Prostate gland (tissue), 2 donors: ENCODE results near the gene MALAT1. TPM values are rescaled to one million over a fixed set of nuclear protein-coding genes. Genes with fewer than 3 reads are reported as not detected.

ENCODE experiments used
- DNase-seq: peaks from one replicate; pipeline ENCODE4 v3.0.0-alpha.2; 2019; ENCODE audit warnings: low spot score
- H3K27ac ChIP-seq, 2 donors: fragments of 200-600 bp; sonication (generic); 2 replicates each; pipeline ENCODE4 v1.5.1; 2017 to 2019
- H3K27me3 ChIP-seq: fragments of 200-600 bp; sonication (generic); replicated peaks from 2 replicates; pipeline ENCODE4 v1.5.1; 2019; ENCODE audit not compliant: insufficient read depth
- H3K36me3 ChIP-seq, 2 donors: fragments of 200-600 bp; sonication (generic); 1 replicate in 1 of 2; 2 replicates in 1 of 2; pipeline versions ENCODE4 v1.5.1 to v1.8.1; 2017 to 2019
- H3K4me1 ChIP-seq: fragments of 200-600 bp; sonication (generic); replicated peaks from 2 replicates; pipeline ENCODE4 v1.5.1; 2019
- H3K4me3 ChIP-seq, 2 donors: fragments of 200-600 bp; sonication (generic); 2 replicates each; pipeline ENCODE4 v1.5.1; 2017 to 2019
- H3K9me3 ChIP-seq: fragments of 200-600 bp; sonication (generic); 2 replicates; pipeline ENCODE4 v1.5.1; 2017
- POLR2A ChIP-seq: fragments of 450-650 bp; IDR thresholded peaks from one replicate; pipeline ENCODE4 v1.6.1; 2016; ENCODE audit warnings: antibody characterized with exemption, mild to moderate bottlenecking
- POLR2AphosphoS5 ChIP-seq: sonication (generic); formaldehyde crosslinking; IDR thresholded peaks from one replicate; pipeline ENCODE4 v1.6.1; 2017; ENCODE audit warnings: antibody characterized with exemption
- WGBS: methylation state at CpG from one replicate; pipeline ENCODE4 v1.1.5; 2018; 5-methylcytosine and 5-hydroxymethylcytosine counted together
- intact Hi-C: fragments of 100-400 bp; cut with DNase I; formaldehyde crosslinking; loops from one replicate; pipeline ENCODE4 v1.14.2; 2022
- total RNA-seq, 2 donors: library from RNA; depleted of rRNA; stranded (reverse); fragments of >200 nt; gene quantifications; one replicate each; pipeline ENCODE4 v1.1.0, GENCODE V29; 2016
- TF ChIP-seq, protein P1 (sequence below), 4 experiments: fragments of 200-600 bp in 2 of 4; fragments of 450-650 bp in 2 of 4; sonication (generic) in 2 of 4; IDR thresholded peaks; 1 replicate in 3 of 4; 2 replicates in 1 of 4; pipeline ENCODE4 v1.5.1; 2016 to 2019; ENCODE audit warnings: antibody characterized with exemption in 4 of 4, mild to moderate bottlenecking in 2 of 4, moderate library complexity in 2 of 4

Gene MALAT1
- total RNA-seq, 2 donors from 2014 or later = 5,964 to 9,097 TPM

DNA sequence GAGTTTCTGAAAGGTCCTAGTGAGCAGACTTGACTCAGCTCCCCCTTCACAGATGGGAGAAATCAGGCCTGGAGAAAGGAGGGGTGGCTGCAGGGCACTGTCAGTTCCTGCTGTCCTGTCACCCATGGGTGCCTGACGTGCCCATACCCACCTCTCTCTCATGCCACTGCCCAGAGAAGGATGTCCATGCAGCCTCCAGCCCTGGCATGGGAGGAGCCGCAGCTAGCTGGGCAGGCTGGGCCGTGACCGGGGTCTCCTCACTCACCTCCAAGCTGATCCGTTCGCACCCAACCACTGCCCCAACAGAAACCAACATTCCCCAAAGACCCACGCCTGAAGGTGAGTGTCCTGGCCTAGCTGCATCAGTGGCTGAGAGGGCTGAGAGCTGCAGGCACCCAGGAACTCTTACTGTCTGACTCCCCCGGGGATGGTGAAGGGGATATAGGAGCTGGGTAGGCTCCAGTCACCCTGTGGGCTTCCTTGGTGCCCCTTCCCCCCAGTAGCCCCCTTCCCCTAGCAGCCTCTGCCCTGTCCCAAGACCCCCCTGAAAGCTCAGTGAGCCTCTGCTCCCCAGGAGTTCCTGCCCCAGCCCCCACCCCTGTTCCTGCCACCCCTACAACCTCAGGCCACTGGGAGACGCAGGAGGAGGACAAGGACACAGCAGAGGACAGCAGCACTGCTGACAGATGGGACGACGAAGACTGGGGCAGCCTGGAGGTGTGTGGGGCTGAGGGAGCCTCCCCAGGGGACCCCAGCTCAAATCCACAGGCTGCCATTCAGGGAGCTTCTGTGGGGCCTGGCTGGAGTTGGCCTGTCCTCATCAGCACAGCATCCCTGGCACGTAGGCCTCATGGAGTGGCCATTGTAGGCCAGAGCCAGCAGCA, 37.8 kb downstream of the MALAT1 start:
- intact Hi-C loops = no loop called here
- Histone ChIP-seq H3K4me3 (no peak overlapping the region), H3K27ac (no peak overlapping the region), H3K9me3 (no peaks in the 10 kb centered on the region), H3K36me3 (peaks cover 9 to 29% of the 10 kb centered on the region in 2 donors), H3K4me1 (peaks cover 14% of the 10 kb centered on the region), H3K27me3 (no peaks in the 10 kb centered on the region)
- no peak for DNase-seq
- no peak for TF ChIP-seq POLR2AphosphoS5
- TF ChIP-seq, protein P1, sequence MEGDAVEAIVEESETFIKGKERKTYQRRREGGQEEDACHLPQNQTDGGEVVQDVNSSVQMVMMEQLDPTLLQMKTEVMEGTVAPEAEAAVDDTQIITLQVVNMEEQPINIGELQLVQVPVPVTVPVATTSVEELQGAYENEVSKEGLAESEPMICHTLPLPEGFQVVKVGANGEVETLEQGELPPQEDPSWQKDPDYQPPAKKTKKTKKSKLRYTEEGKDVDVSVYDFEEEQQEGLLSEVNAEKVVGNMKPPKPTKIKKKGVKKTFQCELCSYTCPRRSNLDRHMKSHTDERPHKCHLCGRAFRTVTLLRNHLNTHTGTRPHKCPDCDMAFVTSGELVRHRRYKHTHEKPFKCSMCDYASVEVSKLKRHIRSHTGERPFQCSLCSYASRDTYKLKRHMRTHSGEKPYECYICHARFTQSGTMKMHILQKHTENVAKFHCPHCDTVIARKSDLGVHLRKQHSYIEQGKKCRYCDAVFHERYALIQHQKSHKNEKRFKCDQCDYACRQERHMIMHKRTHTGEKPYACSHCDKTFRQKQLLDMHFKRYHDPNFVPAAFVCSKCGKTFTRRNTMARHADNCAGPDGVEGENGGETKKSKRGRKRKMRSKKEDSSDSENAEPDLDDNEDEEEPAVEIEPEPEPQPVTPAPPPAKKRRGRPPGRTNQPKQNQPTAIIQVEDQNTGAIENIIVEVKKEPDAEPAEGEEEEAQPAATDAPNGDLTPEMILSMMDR (IDR thresholded peaks at IDR 0.05) = no peak
- 74% methylated on average over 12 of the region's 12 CpGs for WGBS

DNA sequence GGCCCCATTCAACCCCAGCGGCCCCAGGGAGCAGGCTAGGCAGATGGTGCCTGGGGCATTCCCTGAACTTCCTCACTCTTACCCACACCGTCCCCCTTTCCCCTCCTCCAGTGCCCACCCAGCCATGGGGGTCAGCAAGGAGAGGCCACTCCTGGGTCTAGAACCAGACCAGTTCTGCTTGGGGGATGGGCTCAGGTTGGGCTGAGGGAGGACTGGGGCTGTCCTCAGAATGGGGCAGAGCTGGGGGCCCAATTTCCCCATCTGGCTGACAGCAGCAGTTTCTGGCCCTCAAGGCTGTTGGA, 38.4 kb downstream of the MALAT1 start:
- H3K27ac ChIP-seq = no peak overlapping the region
- H3K4me3 ChIP-seq = no peak overlapping the region
- H3K36me3 ChIP-seq = peaks cover 7 to 27% of the 10 kb centered on the region in 2 donors
- TF ChIP-seq POLR2AphosphoS5 (no peak), POLR2A (no peak)
- TF ChIP-seq, protein P1 (IDR thresholded peaks at IDR 0.05) = no peak
- H3K9me3 ChIP-seq = no peaks in the 10 kb centered on the region
- H3K4me1 ChIP-seq = peaks cover 17% of the 10 kb centered on the region
- WGBS = 58% methylated on average over 2 of the region's 2 CpGs
- intact Hi-C loops = no loop called here
- DNase-seq = no peak
- H3K27me3 ChIP-seq = no peaks in the 10 kb centered on the region

DNA sequence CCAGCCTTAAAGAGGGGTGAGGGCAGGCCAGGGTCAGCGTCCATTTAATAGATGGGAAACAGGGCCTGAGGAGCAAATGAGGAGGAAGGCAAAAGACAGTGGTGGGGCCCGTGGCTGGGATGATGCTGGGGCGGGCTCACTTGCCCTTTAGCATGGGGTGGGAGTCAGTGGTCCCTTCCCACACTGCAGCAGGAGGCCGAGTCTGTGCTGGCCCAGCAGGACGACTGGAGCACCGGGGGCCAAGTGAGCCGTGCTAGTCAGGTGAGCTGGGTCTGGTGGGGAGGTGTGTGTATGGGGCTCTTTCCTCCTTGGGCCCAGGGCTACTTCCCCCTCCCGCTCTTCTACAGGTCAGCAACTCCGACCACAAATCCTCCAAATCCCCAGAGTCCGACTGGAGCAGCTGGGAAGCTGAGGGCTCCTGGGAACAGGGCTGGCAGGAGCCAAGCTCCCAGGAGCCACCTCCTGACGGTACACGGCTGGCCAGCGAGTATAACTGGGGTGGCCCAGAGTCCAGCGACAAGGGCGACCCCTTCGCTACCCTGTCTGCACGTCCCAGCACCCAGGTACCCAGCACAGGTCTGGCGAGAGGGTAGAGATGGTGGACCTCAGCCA, 38.9 kb downstream of the MALAT1 start:
- WGBS = 79% methylated on average over 18 of the region's 18 CpGs
- no peak overlapping the region for H3K27ac ChIP-seq

DNA sequence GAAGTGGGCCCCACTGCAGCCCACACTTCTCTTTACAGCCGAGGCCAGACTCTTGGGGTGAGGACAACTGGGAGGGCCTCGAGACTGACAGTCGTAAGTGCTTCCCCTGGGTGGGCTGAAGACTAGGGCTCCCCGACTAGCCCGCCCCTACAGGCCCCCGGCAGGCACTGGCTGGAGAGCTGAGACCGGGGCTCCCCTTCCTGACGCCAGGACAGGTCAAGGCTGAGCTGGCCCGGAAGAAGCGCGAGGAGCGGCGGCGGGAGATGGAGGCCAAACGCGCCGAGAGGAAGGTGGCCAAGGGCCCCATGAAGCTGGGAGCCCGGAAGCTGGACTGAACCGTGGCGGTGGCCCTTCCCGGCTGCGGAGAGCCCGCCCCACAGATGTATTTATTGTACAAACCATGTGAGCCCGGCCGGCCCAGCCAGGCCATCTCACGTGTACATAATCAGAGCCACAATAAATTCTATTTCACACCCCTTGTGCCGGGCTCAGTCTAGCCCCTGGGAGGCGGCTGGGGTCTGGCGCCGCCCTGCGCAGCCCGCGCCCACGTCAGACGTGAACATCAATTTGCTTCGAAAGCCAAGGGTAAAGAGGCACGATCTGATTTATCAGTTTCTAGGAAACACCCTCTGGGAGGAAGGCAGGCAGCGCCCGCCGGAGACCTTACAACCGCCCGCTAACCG, 39.5 kb downstream of the MALAT1 start:
- Histone ChIP-seq H3K4me1 (peaks cover 17% of the 10 kb centered on the region), H3K4me3 (no peak overlapping the region), H3K9me3 (no peaks in the 10 kb centered on the region), H3K27ac (no peak overlapping the region), H3K27me3 (no peaks in the 10 kb centered on the region), H3K36me3 (peaks cover 5 to 20% of the 10 kb centered on the region in 2 donors)
- intact Hi-C loops = no loop called here
- WGBS = 89% methylated on average over 38 of the region's 43 CpGs
- DNase-seq = no peak
- TF ChIP-seq, protein P1 (IDR thresholded peaks at IDR 0.05) = no peak
- TF ChIP-seq POLR2A (no peak), POLR2AphosphoS5 (no peak)

More for the DNA sequence above, 38.9 kb downstream of the MALAT1 start:
- no peak for DNase-seq
- peaks cover 6 to 26% of the 10 kb centered on the region in 2 donors for H3K36me3 ChIP-seq
- intact Hi-C loops = no loop called here
- H3K9me3 ChIP-seq = no peaks in the 10 kb centered on the region
- no peaks in the 10 kb centered on the region for H3K27me3 ChIP-seq
- H3K4me1 ChIP-seq = peaks cover 17% of the 10 kb centered on the region
- no peak overlapping the region for H3K4me3 ChIP-seq
- TF ChIP-seq POLR2AphosphoS5 (no peak), POLR2A (no peak)
- TF ChIP-seq, protein P1 (IDR thresholded peaks at IDR 0.05) = no peak
